Epithelial cell of umbilical artery (primary cell): ENCODE data around the gene RAD51AP2. TPM values are rescaled to one million over a fixed set of nuclear protein-coding genes. Genes with fewer than 3 reads are reported as not detected.

Experiments
- total RNA-seq: library from RNA; depleted of rRNA; stranded (reverse); fragments of >200 nt; gene quantifications from 2 replicates; pipeline ENCODE4 v1.2.3, GENCODE V29; 2014

RAD51AP2 gene
- total RNA-seq: not detected in 2 replicates

DNA sequence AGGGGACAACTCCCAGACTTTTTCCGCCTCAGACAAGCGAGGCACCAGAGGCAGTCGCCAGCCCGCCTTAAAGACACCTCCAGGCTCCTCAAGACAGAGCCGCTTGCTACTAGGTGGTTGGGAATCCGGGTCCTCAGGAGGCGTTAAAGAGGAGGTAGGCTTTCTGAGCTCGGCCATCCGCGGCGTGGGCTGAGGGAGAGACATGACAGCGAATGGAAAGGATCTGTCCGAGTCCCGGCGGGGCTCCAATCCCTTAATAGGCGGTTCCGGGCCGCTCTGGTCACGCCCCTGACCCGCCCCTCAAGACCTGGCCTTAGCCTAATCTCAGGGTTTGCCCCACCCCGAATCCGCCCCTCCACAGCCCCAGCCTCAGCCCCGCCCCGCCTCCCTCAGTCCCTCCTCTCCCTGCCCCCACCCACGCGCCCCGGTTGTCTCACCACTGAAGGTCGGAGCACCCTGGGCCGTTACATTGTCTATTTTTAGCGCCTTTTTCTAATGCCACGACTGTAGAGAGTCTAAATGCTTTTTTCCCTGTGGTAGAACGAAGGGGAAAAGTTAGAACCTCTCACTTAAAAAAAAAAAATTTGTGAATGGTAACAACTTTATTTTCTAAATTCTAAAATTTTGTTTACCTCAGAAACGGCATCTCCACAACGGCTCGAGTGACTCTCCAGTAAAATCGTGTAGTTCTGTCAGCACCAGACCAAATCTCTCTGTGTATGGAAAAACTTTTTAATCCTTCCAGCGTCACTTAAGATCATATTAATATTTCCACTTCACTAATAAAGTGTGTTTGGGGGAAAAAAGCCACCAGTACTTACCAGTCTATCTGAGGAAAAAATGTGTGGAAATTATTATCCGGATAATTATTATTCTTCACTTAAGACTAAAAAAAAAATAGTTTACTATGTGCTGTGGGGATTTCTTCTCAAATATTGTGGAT lies at the start of gene RAD51AP2:
Gene RAD51AP2, minus strand, starts transcription at position 229 of the 943 bp plus-strand sequence. Its CDS starts 25 bp downstream, at position 204.

DNA sequence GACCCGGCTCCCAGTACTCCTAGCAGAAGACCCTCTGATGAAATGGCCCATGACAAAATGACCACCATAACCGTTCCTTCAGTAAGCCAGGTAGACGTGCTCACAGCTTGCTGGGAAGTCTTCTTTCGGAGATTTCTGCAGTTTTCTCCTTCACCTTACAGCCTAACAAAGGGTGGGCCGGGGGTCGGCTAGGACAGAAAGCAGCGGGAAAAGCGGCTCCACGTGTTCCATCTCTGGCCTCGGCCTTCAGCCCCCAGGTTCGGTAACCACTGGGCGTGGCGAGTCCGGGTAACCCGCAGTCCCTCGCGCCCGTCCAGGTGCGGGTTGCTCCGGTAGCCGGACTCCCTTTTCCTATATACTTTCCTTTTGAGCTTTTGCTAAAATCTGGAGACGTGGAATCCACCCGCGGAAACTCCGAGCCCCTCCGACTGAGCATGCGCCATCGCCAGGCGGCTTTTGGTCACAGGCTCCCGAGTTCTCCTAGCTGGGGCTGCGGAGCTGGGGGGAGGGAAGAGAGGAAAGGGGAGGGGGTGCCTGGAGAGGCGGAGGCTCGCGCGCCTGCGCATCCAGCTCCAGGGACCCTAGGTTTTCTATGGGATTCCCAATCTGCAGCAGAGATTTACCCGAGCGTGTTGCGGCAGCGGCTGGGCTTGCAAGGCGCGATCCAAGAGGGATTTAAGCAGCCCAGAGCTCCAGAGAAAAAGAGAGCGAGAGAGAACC lies 22.0 kb upstream of the RAD51AP2 start, which contains the start of gene VSNL1:
Gene VSNL1, plus strand, starts transcription at position 604 of the 720 bp plus-strand sequence. CDS start 51,379 bp downstream, outside the sequence.

Other genes starting within 250 kb of the RAD51AP2 start
- gene VSNL1, start 22.3 kb upstream of the RAD51AP2 start, total RNA-seq: 0.76 TPM in 1 of 2 replicates, not detected in the other
- gene SMC6, start 235.4 kb upstream of the RAD51AP2 start, total RNA-seq: 32.8 and 51.2 TPM in 2 replicates
- gene GEN1, start 235.7 kb upstream of the RAD51AP2 start, total RNA-seq: 11.4 and 36.0 TPM in 2 replicates